Keratinocyte (primary cell): ENCODE data around the gene CCDC185.

Experiments
- CTCF ChIP-seq, 3 experiments: IDR thresholded peaks in 1 of 3; conservative IDR thresholded peaks in 1 of 3; optimal IDR thresholded peaks in 1 of 3; 2 replicates in 2 of 3; 3 replicates in 1 of 3; pipeline versions ENCODE3 to v1.5.1; 2011; ENCODE audit warnings: low read length in 3 of 3, mild to moderate bottlenecking in 3 of 3, moderate library complexity in 2 of 3, control low read depth in 1 of 3, inconsistent platforms in 1 of 3; ENCODE audit not compliant: insufficient read depth in 2 of 3; ENCODE audit errors: extremely low read depth in 1 of 3
- EZH2 ChIP-seq: IDR thresholded peaks from one replicate; pipeline ENCODE4 v1.6.1; 2012; ENCODE audit warnings: inconsistent platforms, mild to moderate bottlenecking, low read length, moderate library complexity

GRCh38 chr1:223443397-223443796 lies 50.2 kb downstream of the CCDC185 start:
- no peak for TF ChIP-seq CTCF (optimal IDR thresholded peaks at IDR 0.05 in 1 of 3, IDR thresholded peaks at IDR 0.05 in 1 of 3, conservative IDR thresholded peaks at IDR 0.05 in 1 of 3; ENCODE audit: extremely low read depth in 1 of 3, insufficient read depth in 2 of 3, low read length in 3 of 3)
- no peak for TF ChIP-seq EZH2
